ENCODE data around the gene CNTROB.

CNTROB gene

DNA sequence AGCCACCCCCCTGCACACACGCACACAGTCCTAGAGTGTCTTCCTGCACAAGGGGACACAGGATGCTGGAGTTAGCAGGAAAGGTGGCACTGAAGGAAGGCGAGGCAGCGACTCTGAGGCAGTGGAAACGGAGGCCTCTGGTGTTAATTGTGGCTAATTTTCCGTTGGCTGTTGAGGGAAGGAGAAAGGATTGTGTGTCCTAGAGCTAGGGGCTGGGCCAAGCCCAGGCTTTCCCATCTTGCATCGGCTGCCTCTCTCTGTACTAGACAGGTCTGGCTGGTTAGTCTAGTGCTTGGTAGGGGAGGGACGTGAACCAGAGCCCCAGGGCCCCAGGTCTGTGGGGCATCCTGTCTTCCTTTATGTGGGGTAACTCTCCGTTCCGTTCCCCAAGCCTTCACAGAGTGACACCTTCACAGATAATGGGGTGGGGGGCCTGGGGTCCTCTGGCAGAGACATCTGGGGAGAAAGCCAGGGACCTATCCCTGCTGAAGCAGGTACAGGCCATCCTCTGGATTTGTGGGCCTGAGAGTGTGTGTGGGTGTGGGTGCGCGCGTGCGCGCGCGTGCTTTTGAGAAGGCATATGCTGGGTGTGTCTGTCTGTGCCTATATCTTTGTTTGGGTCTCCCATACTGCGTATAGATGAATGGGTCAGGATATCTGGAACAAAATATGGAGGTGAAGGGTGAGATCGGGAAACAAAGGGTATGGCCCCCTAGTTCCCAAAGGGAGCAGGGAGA lies 43.7 kb upstream of the CNTROB start, which contains the start of gene CHD3:
Gene CHD3, plus strand, starts transcription at position 606 of the 737 bp plus-strand sequence. CDS start 212 bp downstream, outside the sequence.
- no peaks in the 10 kb centered on the region for H3K27me3 ChIP-seq (replicated peaks; ENCODE audit: control insufficient read depth, insufficient read depth, low read length, poor library complexity, severe bottlenecking)
- H3K4me1 ChIP-seq (ENCODE audit: control insufficient read depth, insufficient read depth, low read length, poor library complexity, severe bottlenecking): peaks cover 20% of the 10 kb centered on the region
- H3K9me3 ChIP-seq (ENCODE audit: control insufficient read depth, low read length): no peaks in the 10 kb centered on the region
- peaks cover 16% of the 10 kb centered on the region for H3K36me3 ChIP-seq (ENCODE audit: control insufficient read depth, insufficient read depth, low read length)
- H3K4me3 ChIP-seq (ENCODE audit: insufficient read depth, low read depth, low read length, poor library complexity, severe bottlenecking): peak within 1 kb of the TSS; percentile 79
- peak in 2 of 3 donors; percentile 16 to 17 for DNase-seq
- peak within 1 kb of the TSS; percentile 87 for H3K27ac ChIP-seq (ENCODE audit: insufficient read depth, low read length, poor library complexity, severe bottlenecking)

DNA sequence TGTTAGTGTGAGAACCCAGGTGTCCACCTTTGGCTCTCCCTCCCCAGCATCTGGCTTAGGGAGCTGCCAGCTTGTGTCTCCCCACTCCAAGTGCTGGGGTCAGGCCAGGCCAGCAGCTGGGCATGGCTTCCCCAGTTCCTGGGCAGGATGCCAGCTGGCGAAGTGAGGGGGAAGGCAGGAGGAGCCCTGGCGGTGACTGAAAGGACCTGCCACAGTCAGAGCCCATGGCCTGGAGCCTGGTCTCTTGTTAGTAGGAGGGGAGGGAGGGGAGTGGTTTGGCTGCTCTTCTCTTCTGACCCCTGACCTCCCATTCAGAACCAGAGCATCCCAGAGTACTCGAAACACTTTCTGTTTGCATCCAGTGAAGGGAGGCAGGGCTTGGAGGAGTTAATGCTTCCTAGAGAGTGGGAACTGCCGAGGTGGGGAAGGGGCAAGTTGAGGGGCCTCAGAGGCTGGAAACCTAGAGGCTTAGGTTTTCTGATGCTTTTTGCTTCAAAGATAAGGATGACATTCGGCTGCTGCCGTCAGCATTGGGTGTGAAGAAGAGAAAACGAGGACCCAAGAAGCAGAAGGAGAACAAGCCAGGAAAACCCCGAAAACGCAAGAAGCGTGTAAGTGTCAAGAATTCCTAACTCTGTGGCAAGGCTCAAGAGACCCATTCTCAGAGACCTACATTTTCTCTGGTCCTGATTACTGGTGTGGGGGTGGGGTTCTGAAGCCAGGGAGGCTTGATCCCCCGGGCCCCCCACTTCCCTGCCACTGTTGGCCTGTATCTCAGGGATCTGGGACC lies 42.6 kb upstream of the CNTROB start:
- H3K4me3 ChIP-seq (ENCODE audit: insufficient read depth, low read depth, low read length, poor library complexity, severe bottlenecking): no peak overlapping the region
- H3K36me3 ChIP-seq (ENCODE audit: control insufficient read depth, insufficient read depth, low read length): peaks cover 26% of the 10 kb centered on the region
- no peaks in the 10 kb centered on the region for H3K27me3 ChIP-seq (replicated peaks; ENCODE audit: control insufficient read depth, insufficient read depth, low read length, poor library complexity, severe bottlenecking)
- peak in 1 of 3 donors; percentile 35 for DNase-seq
- peak overlapping the region; percentile 87 for H3K27ac ChIP-seq (ENCODE audit: insufficient read depth, low read length, poor library complexity, severe bottlenecking)
- peaks cover 20% of the 10 kb centered on the region for H3K4me1 ChIP-seq (ENCODE audit: control insufficient read depth, insufficient read depth, low read length, poor library complexity, severe bottlenecking)
- H3K9me3 ChIP-seq (ENCODE audit: control insufficient read depth, low read length): no peaks in the 10 kb centered on the region

DNA sequence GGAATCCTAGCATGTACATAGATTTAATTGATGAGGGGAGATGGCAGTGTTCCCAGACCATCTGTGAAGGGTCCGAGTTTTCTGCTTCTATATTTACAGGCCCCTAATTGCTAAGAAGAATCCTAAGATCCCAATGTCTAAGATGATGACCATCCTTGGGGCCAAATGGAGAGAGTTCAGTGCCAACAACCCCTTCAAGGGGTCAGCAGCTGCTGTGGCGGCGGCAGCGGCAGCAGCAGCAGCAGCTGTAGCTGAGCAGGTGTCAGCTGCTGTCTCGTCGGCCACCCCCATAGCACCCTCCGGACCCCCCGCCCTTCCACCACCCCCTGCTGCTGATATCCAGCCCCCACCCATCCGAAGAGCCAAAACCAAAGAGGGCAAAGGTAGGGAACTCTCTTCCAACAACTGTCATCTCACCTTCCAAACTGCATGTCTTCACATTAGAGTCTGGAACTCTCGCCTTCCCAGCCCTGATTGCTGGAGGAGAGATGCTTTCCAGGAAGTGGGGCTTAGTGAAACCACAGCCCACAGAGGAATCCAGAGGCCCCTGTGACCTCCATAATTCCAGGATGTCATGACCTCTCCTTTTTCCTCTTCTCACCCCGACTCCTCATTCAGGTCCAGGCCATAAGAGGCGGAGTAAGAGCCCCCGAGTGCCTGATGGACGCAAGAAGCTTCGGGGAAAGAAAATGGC lies 38.7 kb upstream of the CNTROB start:
- Histone ChIP-seq H3K36me3 (ENCODE audit: control insufficient read depth, insufficient read depth, low read length) (peaks cover 56% of the 10 kb centered on the region), H3K4me3 (ENCODE audit: insufficient read depth, low read depth, low read length, poor library complexity, severe bottlenecking) (no peak overlapping the region), H3K27ac (ENCODE audit: insufficient read depth, low read length, poor library complexity, severe bottlenecking) (no peak overlapping the region), H3K4me1 (ENCODE audit: control insufficient read depth, insufficient read depth, low read length, poor library complexity, severe bottlenecking) (peaks cover 9% of the 10 kb centered on the region), H3K27me3 (replicated peaks; ENCODE audit: control insufficient read depth, insufficient read depth, low read length, poor library complexity, severe bottlenecking) (no peaks in the 10 kb centered on the region), H3K9me3 (ENCODE audit: control insufficient read depth, low read length) (no peaks in the 10 kb centered on the region)
- no peak for DNase-seq

- peaks cover 65% of the 10 kb centered on the region for H3K36me3 ChIP-seq (ENCODE audit: control insufficient read depth, insufficient read depth, low read length)
- no peak overlapping the region for H3K27ac ChIP-seq (ENCODE audit: insufficient read depth, low read length, poor library complexity, severe bottlenecking)
- no peak overlapping the region for H3K4me3 ChIP-seq (ENCODE audit: insufficient read depth, low read depth, low read length, poor library complexity, severe bottlenecking)
- DNase-seq: no peak
- H3K27me3 ChIP-seq (replicated peaks; ENCODE audit: control insufficient read depth, insufficient read depth, low read length, poor library complexity, severe bottlenecking): no peaks in the 10 kb centered on the region
- no peaks in the 10 kb centered on the region for H3K9me3 ChIP-seq (ENCODE audit: control insufficient read depth, low read length)
- peaks cover 2% of the 10 kb centered on the region for H3K4me1 ChIP-seq (ENCODE audit: control insufficient read depth, insufficient read depth, low read length, poor library complexity, severe bottlenecking)
Measured at GRCh38 chr17:7894226-7894625, 37.8 kb upstream of the CNTROB start.

DNA sequence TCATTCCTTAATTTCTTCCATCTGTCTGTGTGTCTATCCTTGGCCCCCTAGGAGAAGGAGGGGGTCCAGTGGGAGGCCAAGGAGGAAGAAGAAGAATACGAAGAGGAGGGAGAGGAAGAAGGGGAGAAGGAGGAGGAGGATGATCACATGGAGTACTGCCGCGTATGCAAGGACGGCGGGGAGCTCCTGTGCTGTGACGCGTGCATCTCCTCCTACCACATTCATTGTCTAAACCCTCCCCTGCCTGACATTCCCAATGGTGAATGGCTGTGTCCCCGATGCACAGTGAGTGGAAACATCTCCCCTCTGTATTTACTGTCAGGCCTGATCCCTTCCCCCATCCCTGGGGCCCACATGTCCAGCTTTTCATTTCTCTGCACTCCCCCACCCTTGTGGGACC lies 37.1 kb upstream of the CNTROB start:
- Histone ChIP-seq H3K27me3 (replicated peaks; ENCODE audit: control insufficient read depth, insufficient read depth, low read length, poor library complexity, severe bottlenecking) (no peaks in the 10 kb centered on the region), H3K9me3 (ENCODE audit: control insufficient read depth, low read length) (no peaks in the 10 kb centered on the region), H3K4me3 (ENCODE audit: insufficient read depth, low read depth, low read length, poor library complexity, severe bottlenecking) (no peak overlapping the region), H3K36me3 (ENCODE audit: control insufficient read depth, insufficient read depth, low read length) (peaks cover 72% of the 10 kb centered on the region), H3K27ac (ENCODE audit: insufficient read depth, low read length, poor library complexity, severe bottlenecking) (no peak overlapping the region), H3K4me1 (ENCODE audit: control insufficient read depth, insufficient read depth, low read length, poor library complexity, severe bottlenecking) (no peaks in the 10 kb centered on the region)
- DNase-seq: no peak

GRCh38 chr17:7897090-7897489 lies 34.9 kb upstream of the CNTROB start:
- no peak overlapping the region for H3K27ac ChIP-seq (ENCODE audit: insufficient read depth, low read length, poor library complexity, severe bottlenecking)
- no peaks in the 10 kb centered on the region for H3K27me3 ChIP-seq (replicated peaks; ENCODE audit: control insufficient read depth, insufficient read depth, low read length, poor library complexity, severe bottlenecking)
- H3K9me3 ChIP-seq (ENCODE audit: control insufficient read depth, low read length): no peaks in the 10 kb centered on the region
- no peak overlapping the region for H3K4me3 ChIP-seq (ENCODE audit: insufficient read depth, low read depth, low read length, poor library complexity, severe bottlenecking)
- H3K36me3 ChIP-seq (ENCODE audit: control insufficient read depth, insufficient read depth, low read length): peaks cover 82% of the 10 kb centered on the region
- no peaks in the 10 kb centered on the region for H3K4me1 ChIP-seq (ENCODE audit: control insufficient read depth, insufficient read depth, low read length, poor library complexity, severe bottlenecking)
- no peak for DNase-seq

GRCh38 chr17:7897773-7898172 lies 34.2 kb upstream of the CNTROB start:
- H3K27me3 ChIP-seq (replicated peaks; ENCODE audit: control insufficient read depth, insufficient read depth, low read length, poor library complexity, severe bottlenecking): no peaks in the 10 kb centered on the region
- H3K4me1 ChIP-seq (ENCODE audit: control insufficient read depth, insufficient read depth, low read length, poor library complexity, severe bottlenecking): no peaks in the 10 kb centered on the region
- H3K9me3 ChIP-seq (ENCODE audit: control insufficient read depth, low read length): no peaks in the 10 kb centered on the region
- H3K27ac ChIP-seq (ENCODE audit: insufficient read depth, low read length, poor library complexity, severe bottlenecking): peak overlapping the region; percentile 8
- H3K4me3 ChIP-seq (ENCODE audit: insufficient read depth, low read depth, low read length, poor library complexity, severe bottlenecking): no peak overlapping the region
- peaks cover 87% of the 10 kb centered on the region for H3K36me3 ChIP-seq (ENCODE audit: control insufficient read depth, insufficient read depth, low read length)
- DNase-seq: no peak

- Histone ChIP-seq H3K36me3 (ENCODE audit: control insufficient read depth, insufficient read depth, low read length) (peaks cover 97% of the 10 kb centered on the region), H3K4me3 (ENCODE audit: insufficient read depth, low read depth, low read length, poor library complexity, severe bottlenecking) (no peak overlapping the region), H3K27me3 (replicated peaks; ENCODE audit: control insufficient read depth, insufficient read depth, low read length, poor library complexity, severe bottlenecking) (no peaks in the 10 kb centered on the region), H3K4me1 (ENCODE audit: control insufficient read depth, insufficient read depth, low read length, poor library complexity, severe bottlenecking) (no peaks in the 10 kb centered on the region), H3K27ac (ENCODE audit: insufficient read depth, low read length, poor library complexity, severe bottlenecking) (no peak overlapping the region), H3K9me3 (ENCODE audit: control insufficient read depth, low read length) (no peaks in the 10 kb centered on the region)
- DNase-seq: no peak
Measured at GRCh38 chr17:7903154-7904103, 28.6 kb upstream of the CNTROB start.

DNA sequence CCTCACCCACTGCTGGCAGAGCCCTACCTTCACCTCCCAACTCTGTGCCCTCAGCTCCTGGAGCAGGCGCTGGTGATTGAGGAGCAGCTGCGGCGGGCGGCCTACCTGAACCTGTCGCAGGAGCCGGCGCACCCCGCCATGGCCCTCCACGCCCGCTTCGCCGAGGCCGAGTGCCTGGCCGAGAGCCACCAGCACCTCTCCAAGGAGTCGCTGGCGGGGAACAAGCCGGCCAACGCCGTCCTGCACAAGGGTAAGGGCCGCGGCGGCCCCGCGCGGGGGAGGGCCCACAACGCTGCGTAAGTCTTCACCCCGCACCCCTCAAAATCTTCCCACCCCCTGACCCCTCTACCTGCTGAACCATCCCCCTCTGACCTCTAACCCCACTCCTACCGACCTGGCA lies 22.9 kb upstream of the CNTROB start:
- DNase-seq: no peak
- H3K9me3 ChIP-seq (ENCODE audit: control insufficient read depth, low read length): no peaks in the 10 kb centered on the region
- H3K36me3 ChIP-seq (ENCODE audit: control insufficient read depth, insufficient read depth, low read length): peaks cover 81% of the 10 kb centered on the region
- H3K4me3 ChIP-seq (ENCODE audit: insufficient read depth, low read depth, low read length, poor library complexity, severe bottlenecking): no peak overlapping the region
- H3K27ac ChIP-seq (ENCODE audit: insufficient read depth, low read length, poor library complexity, severe bottlenecking): no peak overlapping the region
- peaks cover 4% of the 10 kb centered on the region for H3K4me1 ChIP-seq (ENCODE audit: control insufficient read depth, insufficient read depth, low read length, poor library complexity, severe bottlenecking)
- H3K27me3 ChIP-seq (replicated peaks; ENCODE audit: control insufficient read depth, insufficient read depth, low read length, poor library complexity, severe bottlenecking): no peaks in the 10 kb centered on the region
